Measurements from ENCODE around the gene TMEM174. TPM values are rescaled to one million over a fixed set of nuclear protein-coding genes. Genes with fewer than 3 reads are reported as not detected.
A peak's percentile ranks its signal among the peaks of the same experiment; 100 is the strongest.

The TMEM174 gene
- total RNA-seq, 2 experiments from 2014 or later = 0.25 TPM; not detected in 1

DNA sequence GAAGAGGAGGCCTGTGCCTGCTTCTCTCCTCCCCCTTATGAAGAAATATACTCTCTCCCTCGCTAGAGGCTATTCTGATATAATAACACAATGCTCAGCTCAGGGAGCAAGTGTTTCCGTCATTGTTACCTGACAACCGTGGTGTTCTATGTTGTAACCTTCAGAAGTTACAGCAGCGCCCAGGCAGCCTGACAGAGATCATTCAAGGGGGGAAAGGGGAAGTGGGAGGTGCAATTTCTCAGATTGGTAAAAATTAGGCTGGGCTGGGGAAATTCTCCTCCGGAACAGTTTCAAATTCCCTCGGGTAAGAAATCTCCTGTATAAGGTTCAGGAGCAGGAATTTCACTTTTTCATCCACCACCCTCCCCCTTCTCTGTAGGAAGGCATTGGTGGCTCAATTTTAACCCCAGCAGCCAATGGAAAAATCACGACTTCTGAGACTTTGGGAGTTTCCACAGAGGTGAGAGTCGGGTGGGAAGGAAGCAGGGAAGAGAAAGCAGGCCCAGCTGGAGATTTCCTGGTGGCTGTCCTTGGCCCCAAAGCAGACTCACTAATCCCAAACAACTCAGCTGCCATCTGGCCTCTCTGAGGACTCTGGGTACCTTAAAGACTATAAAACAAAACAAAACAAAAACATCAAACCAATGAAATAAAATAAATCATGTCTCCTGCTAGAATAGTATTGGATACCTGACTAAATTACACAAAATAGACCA, 1.3 kb downstream of the TMEM174 start:
- ChIA-PET CTCF (ENCODE audit: unreplicated experiment) (no interaction called here), POLR2A (interaction anchor here (0.6 to 0.9 kb wide), 2 partner anchors 21 to 153 kb away, joined by 3 read pairs; no protein-coding TSS in a partner anchor)
- intact Hi-C loops (cut with micrococcal nuclease; ENCODE audit: unreplicated experiment) = no loop called here
- TF ChIP-seq EZH2phosphoT487 (IDR thresholded peaks at IDR 0.05; ENCODE audit: borderline replicate concordance, low read depth, low read length) (no peak), CTCF (conservative IDR thresholded peaks at IDR 0.05; ENCODE audit: low read length) (no peak)
- H3K4me3 ChIP-seq (ENCODE audit: low read depth, low read length, poor library complexity, severe bottlenecking) = no peak overlapping the region
- DNase-seq (ENCODE audit: low spot score) = no peak
- peaks cover 13% of the 10 kb centered on the region for H3K4me1 ChIP-seq (ENCODE audit: insufficient read depth, low read length, poor library complexity, severe bottlenecking)
- BruUV-seq (replicated peaks) = no TSS peak
- no peaks in the 10 kb centered on the region for H3K36me3 ChIP-seq (ENCODE audit: insufficient read depth, low read length)
- H2AFZ ChIP-seq (ENCODE audit: low read length) = peak overlapping the region; percentile 10; the same call in 1 of the 2 replicates
- H3K79me2 ChIP-seq (ENCODE audit: insufficient read depth, low read depth, low read length) = no peaks in the 10 kb centered on the region
- H3K4me2 ChIP-seq (ENCODE audit: low read length) = peak overlapping the region; percentile 9; the same call in 1 of the 2 replicates
- no peaks in the 10 kb centered on the region for H4K20me1 ChIP-seq (ENCODE audit: insufficient read depth, low read length)
- H3K9me2 ChIP-seq (ENCODE audit: insufficient read depth, low read length) = no peaks in the 10 kb centered on the region
- no peak overlapping the region for H3K27ac ChIP-seq (ENCODE audit: low read depth, low read length, poor library complexity, severe bottlenecking)
- no peaks in the 10 kb centered on the region for H3K9me3 ChIP-seq (ENCODE audit: low read length)

- CTCF ChIA-PET (ENCODE audit: unreplicated experiment) = no interaction called here
- Histone ChIP-seq H3K36me3 (ENCODE audit: insufficient read depth, low read length) (no peaks in the 10 kb centered on the region), H2AFZ (ENCODE audit: low read length) (no peak overlapping the region), H3K4me3 (ENCODE audit: low read depth, low read length, poor library complexity, severe bottlenecking) (no peak overlapping the region), H3K9me3 (ENCODE audit: low read length) (no peaks in the 10 kb centered on the region), H3K9me2 (ENCODE audit: insufficient read depth, low read length) (no peaks in the 10 kb centered on the region), H3K27ac (ENCODE audit: low read depth, low read length, poor library complexity, severe bottlenecking) (no peak overlapping the region), H3K4me1 (ENCODE audit: insufficient read depth, low read length, poor library complexity, severe bottlenecking) (peaks cover 12% of the 10 kb centered on the region), H4K20me1 (ENCODE audit: insufficient read depth, low read length) (no peaks in the 10 kb centered on the region), H3K79me2 (ENCODE audit: insufficient read depth, low read depth, low read length) (no peaks in the 10 kb centered on the region), H3K4me2 (ENCODE audit: low read length) (no peak overlapping the region)
- DNase-seq (ENCODE audit: low spot score) = no peak
- BruUV-seq (replicated peaks) = no TSS peak
- TF ChIP-seq EZH2phosphoT487 (IDR thresholded peaks at IDR 0.05; ENCODE audit: borderline replicate concordance, low read depth, low read length) (no peak), CTCF (conservative IDR thresholded peaks at IDR 0.05; ENCODE audit: low read length) (no peak)
- intact Hi-C loops (cut with micrococcal nuclease; ENCODE audit: unreplicated experiment) = no loop called here
- POLR2A ChIA-PET = interaction anchor here (0.5 to 1.1 kb wide), 2 partner anchors 10 to 148 kb away, joined by 3 to 7 read pairs; no protein-coding TSS in a partner anchor
These were observed 3.3 kb downstream of the TMEM174 start for GRCh38 chr5:73176250-73176649.

- H3K4me3 ChIP-seq (ENCODE audit: low read depth, low read length, poor library complexity, severe bottlenecking) = no peak overlapping the region
- intact Hi-C loops (cut with micrococcal nuclease; ENCODE audit: unreplicated experiment) = no loop called here
- POLR2A ChIA-PET = interaction anchor here (0.7 to 1.6 kb wide), 2 partner anchors 13 to 17 kb away, joined by 3 read pairs; no protein-coding TSS in a partner anchor
These were observed 5.3 kb downstream of the TMEM174 start for GRCh38 chr5:73178265-73178664.

More at GRCh38 chr5:73178265-73178664, 5.3 kb downstream of the TMEM174 start:
- CTCF ChIA-PET (ENCODE audit: unreplicated experiment) = no interaction called here
- TF ChIP-seq EZH2phosphoT487 (IDR thresholded peaks at IDR 0.05; ENCODE audit: borderline replicate concordance, low read depth, low read length) (no peak), CTCF (conservative IDR thresholded peaks at IDR 0.05; ENCODE audit: low read length) (no peak)
- no peak overlapping the region for H3K4me2 ChIP-seq (ENCODE audit: low read length)
- no peaks in the 10 kb centered on the region for H3K79me2 ChIP-seq (ENCODE audit: insufficient read depth, low read depth, low read length)
- DNase-seq (ENCODE audit: low spot score) = no peak
- 0 out of 2 replicates have a peak, but pooled peaks cover 3% of the 10 kb centered on the region for H3K9me3 ChIP-seq (ENCODE audit: low read length)
- no peaks in the 10 kb centered on the region for H4K20me1 ChIP-seq (ENCODE audit: insufficient read depth, low read length)
- H3K9me2 ChIP-seq (ENCODE audit: insufficient read depth, low read length) = no peaks in the 10 kb centered on the region
- H3K4me1 ChIP-seq (ENCODE audit: insufficient read depth, low read length, poor library complexity, severe bottlenecking) = peaks cover 12% of the 10 kb centered on the region
- no TSS peak for BruUV-seq (replicated peaks)
- H3K27ac ChIP-seq (ENCODE audit: low read depth, low read length, poor library complexity, severe bottlenecking) = no peak overlapping the region
- no peaks in the 10 kb centered on the region for H3K36me3 ChIP-seq (ENCODE audit: insufficient read depth, low read length)
- H2AFZ ChIP-seq (ENCODE audit: low read length) = no peak overlapping the region

Measured in OCI-LY7 (cell line).